Esophagus squamous epithelium (tissue), 4 donors: ENCODE results near the gene NFIB.

ENCODE experiments used
- CTCF ChIP-seq, 6 experiments: fragments of 450-650 bp in 4 of 6; fragments of 200-600 bp in 2 of 6; sonication (generic) in 2 of 6; IDR thresholded peaks; one replicate each; pipeline ENCODE4 v1.5.1; 2016 to 2019; ENCODE audit warnings: antibody characterized with exemption in 6 of 6, mild to moderate bottlenecking in 4 of 6, moderate library complexity in 4 of 6
- POLR2A ChIP-seq, 4 donors: fragments of 450-650 bp; IDR thresholded peaks; one replicate each; pipeline ENCODE4 v1.6.1; 2017; ENCODE audit warnings: antibody characterized with exemption in 4 of 4, mild to moderate bottlenecking in 4 of 4, moderate library complexity in 3 of 4

- TF ChIP-seq CTCF (IDR thresholded peaks at IDR 0.05) (no peak), POLR2A (IDR thresholded peaks at IDR 0.05) (no peak)
These were observed 42.8 kb downstream of the NFIB start for GRCh38 chr9:14271093-14271673.
